ACHN (cell line): ENCODE results near the gene GPR142.
"Not testable (repeated sequence)": the region's sequence is repeated elsewhere in the genome, so short reads cannot be mapped to it uniquely, and the experiment has no call there.

ENCODE experiments used
- DNase-seq: peaks from one replicate; pipeline ENCODE4 v3.0.0-alpha.2; 2015
- in situ Hi-C: cut with HindIII; loops from 2 replicates; pipeline ENCODE4 v1.10.0; 2017; ENCODE audit warnings: low sequenced_read_pairs, low pct_ligation_motif_present, low pct_unique_long_range_greater_than_20kb

Gene GPR142

DNA sequence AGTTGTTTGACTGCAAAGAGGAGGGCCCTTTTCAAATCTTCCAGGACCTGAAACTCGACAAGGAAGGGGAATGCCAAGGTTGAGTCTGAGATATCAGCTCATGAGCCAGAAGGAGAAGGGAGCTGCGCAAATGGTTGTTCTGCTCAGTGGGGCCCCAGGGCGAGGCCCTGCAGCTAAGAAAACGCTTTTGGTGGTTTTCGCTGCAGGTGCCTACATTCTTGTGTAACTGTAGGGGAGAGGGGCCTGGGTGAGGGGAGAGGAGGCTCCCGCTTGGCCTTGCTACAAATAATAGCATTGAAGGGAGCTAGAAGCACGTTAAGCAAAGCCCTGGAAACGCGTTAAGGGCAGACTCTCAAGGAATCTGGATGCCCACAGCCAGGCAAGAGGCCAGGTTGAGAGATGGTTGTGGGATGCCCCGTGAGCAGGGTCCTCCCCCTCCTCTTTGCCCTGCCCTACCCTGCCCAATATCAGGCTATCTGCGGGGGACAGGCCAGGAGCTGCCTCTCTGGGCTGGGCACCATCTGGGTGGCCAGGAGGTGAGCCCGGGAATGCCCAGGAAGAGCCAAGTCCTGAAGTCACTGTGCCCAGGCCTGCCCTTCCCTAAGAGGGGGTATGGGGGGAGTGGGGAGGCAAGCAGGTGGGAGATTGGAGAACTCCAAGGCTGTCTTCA, 21.9 kb downstream of the GPR142 start:
- in situ Hi-C loops = no loop called here
- no peak for DNase-seq

DNA sequence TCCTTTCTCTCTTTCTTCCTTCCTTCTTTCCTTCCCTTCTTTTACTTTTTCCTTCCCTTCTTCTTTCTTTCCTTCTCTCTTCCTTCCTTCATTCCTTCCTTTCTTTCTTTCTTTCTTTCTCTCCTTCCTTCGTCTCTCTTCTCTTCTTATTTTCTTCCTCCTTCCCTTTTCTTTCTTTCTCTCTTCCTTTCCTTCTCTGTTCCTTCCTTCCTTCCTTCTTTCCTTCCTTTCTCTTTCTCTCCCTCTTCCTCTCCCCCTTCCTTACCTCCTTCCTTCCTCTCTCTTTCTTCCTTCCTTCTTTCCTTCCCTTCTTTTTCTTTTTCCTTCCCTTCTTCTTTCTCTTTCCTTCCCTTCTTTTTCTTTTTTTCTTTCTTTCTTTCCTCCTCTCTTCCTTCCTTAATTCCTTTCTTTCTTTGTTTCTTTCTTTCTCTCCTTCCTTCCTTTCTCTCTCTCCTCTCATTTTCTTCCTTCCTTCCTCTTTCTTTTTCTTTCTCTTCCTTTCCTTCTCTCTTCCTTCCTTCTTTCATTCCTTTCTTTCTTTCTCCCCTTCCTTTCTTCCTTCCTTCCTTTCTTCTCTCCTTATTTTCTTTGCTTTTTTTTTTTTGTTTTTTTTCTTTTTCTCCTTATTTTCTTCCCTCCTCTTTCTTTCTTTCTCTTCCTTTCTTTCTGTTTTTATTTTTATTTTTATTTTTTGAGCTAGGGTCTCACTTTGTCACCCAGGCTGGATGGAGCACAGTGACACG, 22.8 kb downstream of the GPR142 start:
- no peak for DNase-seq
- in situ Hi-C loops = no loop called here

DNA sequence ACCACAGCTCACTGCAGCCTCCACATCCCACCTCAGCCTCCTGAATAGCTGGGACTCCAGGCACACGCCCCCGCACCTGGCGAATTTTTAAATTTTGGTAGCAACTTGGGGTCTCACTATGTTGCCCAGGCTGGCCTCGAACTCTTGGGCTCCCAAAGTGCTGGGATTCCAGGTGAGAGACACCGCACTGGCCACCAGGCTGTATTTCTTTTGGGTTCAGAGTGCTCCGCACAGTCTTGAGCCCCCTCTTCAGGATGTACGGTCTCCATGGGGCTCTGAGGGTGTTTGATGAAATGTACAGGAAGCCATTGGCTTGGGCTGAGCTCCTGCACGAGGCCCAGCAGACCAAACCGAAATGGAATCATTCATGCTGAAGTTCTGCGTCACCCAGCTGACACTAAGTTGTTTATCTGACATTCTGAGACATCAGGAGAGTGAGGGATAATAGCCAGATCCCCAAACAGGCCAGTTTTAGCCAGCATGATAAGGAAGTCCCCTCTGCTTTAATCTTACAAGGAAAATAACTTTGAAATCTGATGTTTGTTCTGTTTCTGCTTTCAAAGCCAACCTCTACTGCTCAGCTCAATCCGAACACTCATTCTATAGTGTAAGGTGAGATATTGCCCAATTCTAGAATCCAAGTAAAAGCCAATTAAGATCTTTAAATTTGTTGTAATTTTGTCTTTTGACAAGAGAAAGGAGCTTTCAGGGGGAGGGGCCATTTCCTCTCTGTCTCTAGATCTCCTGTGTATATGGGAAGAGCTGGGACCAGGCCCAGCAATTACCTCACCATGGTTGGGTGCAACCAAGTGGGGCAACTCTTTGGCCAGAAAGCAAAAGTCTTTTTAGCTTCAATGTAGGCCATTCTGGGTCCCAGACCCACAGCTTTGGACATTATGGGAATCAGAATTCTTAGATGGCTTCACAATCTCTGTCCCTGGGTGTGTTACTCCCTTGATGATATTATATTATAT, 23.7 kb downstream of the GPR142 start:
- no peak for DNase-seq

DNA sequence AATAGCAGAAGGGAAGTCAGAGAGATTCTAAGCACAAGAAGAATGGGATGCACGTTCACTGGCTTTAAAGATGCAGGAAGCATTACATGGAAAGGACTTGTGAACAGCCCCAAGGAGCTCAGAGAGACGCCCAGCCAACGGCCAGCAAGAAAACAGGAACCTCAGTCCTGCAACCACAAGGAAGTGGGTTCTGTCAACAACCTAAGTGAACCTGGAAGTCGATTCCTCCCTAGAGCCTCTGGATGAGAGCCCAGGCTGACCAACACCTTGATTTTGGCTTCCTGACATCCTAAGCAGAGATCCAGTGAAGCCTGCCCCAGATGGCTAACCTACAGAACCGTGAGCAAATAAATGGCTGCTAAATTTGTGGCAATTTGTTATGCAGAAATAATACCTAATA, 24.5 kb downstream of the GPR142 start:
- DNase-seq = no peak

More for the DNA sequence above, 23.7 kb downstream of the GPR142 start:
- in situ Hi-C loops = no loop called here

DNA sequence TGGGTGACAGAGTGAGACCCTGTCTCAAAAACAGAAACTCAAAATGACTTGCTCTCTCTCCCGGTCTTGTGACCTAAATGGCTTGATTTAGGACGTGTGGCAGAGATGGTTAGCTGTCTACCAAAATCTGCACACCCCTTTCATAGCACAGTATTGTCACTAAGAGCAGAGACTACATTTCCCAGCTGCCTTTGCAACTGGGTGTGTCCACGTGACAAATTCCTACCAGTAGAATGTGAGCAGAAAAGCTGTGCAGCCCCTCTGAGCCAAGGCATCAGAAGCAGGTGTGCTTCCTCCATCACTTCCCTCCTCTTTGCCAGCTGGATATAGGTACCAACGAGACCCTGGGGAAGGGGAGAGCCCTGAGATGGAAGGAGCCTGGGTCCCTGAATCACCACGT, 25.5 kb downstream of the GPR142 start:
- in situ Hi-C loops = no loop called here
- DNase-seq = no peak

More for the DNA sequence above, 24.5 kb downstream of the GPR142 start:
- in situ Hi-C loops = no loop called here

DNA sequence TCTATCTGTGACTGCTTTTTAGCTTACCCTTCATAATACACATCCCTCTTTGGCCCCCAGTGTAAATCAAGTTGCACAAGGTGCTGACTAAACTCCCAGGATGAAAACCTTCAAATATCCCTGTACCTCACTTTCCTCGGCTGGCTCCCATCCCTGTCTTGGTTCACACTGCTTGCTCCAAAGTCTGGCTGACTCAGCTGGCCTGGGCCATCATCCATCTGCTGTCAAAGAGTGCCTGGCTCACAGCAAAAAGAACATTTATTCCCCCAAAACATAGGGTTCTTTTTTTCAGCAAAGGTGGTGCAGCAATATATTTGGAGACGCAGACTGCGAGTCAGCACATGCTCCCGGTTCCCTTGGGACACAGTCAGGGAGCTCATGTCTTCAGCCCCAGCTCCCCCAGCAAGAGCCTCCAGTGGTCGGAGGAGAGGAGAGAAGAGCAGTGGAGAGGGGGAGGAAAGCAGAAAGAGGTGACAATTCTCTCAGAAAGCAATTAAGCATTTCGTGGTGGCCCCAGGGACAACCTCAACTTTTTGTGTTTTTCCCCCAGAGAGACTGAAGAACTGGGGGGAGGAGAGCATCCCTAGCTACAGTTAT, 26.1 kb downstream of the GPR142 start:
- in situ Hi-C loops = no loop called here
- no peak for DNase-seq

DNA sequence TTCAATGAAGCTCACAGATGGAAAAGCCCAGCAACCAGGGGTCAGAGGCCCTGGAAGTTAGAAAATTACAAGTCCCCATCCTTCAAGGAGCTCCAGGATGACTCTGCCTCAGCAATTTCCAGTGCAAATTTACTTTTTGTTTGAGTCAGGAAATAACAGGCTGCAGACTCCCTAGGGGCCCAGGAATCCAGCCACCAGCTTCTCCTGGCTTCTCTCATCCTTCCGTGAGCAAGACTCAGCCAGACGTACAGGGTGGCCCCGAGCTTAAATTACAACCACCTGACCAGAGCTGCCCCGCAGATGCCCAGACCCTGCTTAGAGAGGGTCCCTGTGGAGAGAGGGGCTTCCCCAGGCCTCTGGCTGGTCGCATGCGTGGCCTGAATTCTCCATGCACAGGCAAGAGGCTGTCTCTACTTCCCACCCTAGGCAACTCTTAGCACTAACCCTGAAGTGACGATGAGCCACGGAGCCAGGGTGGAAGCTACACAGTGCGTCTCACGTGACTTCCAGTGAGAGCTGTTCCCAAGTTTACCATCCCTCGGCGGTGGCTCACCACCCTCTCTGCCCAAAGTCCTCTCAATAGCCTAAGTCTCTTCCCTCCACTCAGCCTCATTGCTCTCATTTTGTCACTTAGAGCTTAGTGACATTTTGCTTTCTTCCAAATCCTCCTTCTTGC, 27.1 kb downstream of the GPR142 start:
- DNase-seq = no peak
- in situ Hi-C loops = no loop called here

DNA sequence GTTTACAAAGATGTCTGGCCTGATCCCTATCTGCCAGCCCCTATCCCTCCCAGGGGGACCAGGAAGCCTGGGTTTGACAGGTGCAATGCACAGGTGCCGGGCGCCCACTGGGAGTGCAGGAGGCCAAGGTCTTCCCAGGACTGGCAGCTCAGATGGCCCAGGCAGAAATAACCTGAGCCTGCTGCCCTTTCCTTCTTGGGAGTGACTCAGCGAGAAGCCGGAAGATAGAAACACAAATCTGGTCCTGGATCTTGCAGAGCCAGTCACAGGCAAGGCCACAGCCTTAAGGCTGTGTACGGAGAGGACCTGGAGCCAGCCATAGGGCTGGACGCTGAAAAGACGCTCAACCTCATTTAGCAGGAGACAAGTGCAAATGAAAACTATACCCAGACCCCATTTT, 27.7 kb downstream of the GPR142 start:
- in situ Hi-C loops = no loop called here
- no peak for DNase-seq

DNA sequence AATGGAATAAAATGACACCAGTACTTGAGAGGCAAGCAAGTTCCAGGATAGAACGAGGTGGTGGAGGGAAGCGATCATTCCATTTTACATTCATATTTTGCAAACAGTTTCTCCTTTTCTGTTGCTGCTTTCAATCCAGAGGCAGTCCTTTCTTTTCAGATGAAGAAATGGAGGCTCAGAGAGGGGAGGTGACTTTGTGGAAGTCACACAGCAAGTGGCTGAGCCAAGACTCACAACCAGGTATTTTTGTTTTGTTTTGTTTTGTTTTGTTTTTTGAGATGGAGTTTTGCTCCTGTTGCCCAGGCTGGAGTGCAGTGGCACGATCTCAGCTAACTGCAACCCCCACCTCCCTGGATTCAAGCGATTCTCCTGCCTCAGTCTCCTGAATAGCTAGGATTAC, 29.3 kb downstream of the GPR142 start:
- in situ Hi-C loops = no loop called here
- DNase-seq = no peak

DNA sequence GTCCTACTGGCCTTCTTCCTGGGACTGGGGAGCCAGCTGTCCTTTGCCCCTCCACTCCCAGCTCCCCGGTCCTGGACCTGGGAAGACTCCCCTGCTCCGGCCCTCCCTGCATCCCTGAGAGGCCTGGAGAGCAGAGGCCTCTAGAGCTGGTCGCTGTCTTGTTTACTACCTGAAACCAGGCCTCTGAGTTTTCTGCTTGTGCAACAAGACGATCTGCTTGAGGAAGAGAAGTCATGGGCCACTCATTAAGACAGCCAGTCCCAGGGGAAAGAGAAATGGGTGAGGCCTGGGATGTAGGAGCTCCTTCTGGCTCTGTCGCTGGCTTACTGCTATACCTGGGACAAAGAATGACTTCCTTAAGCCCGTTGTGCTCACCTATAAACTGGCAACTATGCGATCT, 34.7 kb downstream of the GPR142 start:
- in situ Hi-C loops = no loop called here
- no peak for DNase-seq

DNA sequence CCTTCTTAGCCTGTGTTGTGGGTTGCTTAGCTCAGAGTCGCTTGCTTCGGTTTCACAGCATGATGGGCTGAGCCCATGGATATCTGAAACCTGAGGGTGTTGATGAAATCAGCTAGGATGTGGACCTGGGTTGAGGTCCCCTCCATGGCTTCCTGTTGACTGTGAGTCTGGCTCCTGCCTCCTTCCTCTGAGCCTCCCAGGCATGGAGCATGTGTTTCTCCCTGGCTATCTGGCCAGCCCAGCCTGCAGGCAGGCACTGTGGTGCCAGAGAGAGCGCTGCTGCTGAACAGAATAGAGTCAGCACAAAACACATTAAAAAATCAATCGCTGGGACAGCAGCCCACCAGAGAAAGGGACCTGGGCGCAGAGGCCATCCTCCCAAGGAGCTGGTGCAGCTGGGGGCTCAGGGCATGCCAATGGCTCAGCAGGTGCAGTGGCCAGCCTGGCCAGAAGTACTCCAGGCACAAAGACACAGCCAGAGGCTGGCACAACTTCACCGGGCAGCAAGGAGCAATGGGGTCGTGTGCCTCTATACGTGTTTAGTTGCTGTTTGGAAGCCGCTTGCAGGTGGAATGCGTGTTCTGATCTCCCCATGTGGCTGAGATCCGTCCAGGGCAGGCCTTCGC, 36.3 kb downstream of the GPR142 start:
- in situ Hi-C loops = no loop called here
- DNase-seq = no peak

DNA sequence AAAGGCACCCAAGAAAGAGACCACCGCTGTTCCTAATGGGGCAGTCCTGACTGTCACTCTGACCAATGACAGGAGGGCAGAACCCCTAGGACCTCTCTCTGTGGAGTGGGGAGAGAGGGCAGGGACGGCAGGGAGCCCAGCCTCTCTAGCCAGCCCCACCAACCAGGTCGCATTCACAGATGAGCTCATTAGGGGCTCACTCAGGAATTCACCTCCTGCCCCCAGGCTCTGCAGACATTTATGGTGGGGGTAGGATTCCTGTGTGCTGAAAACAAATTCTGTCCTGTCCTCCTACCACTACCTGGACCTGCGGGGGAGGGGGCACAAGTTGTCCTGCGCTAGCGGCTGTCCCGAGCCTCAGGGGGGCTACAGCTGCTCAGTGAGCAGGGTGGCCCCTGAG, 36.9 kb downstream of the GPR142 start:
- in situ Hi-C loops = no loop called here

DNA sequence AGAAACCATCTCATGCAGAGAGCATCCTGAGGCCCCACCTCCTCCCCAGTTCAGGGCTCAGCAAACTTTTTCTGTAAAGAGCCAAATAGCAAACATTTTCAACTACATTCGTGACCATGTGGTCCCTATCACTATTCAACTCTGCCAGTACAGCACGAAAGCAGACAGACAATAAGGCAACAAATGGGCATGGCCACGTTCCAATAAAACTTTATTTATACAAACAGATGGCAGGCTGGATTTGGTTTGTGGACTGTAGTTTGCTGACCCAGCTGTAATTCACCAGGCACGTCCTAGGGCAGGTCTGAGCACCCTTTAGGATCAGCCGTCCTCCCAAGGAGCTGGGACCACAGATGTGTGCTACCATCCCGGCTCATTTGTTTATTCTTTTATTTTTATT, 37.5 kb downstream of the GPR142 start:
- DNase-seq = no peak

More for the DNA sequence above, 36.9 kb downstream of the GPR142 start:
- DNase-seq = no peak

DNA sequence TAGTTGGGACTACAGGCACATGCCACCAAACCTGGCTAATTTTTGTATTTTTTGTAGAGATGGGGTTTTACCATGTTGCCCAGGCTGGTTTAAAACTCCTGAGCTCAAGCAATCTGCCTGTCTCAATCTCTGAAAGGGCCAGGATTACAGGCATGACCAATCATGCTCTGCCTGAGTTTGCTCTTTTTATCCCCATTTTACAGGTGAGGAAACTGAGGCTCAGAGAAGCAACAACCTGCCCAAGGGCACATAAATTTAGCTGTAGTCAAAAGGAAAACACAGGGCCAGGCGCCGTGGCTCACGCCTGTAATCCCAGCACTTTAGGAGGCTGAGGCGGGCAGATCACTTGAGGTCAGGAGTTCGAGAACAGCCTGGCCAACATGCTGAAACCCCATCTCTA, 38.0 kb downstream of the GPR142 start:
- in situ Hi-C loops, DNase-seq: not testable (repeated sequence)

More for the DNA sequence above, 37.5 kb downstream of the GPR142 start:
- in situ Hi-C loops = no loop called here

DNA sequence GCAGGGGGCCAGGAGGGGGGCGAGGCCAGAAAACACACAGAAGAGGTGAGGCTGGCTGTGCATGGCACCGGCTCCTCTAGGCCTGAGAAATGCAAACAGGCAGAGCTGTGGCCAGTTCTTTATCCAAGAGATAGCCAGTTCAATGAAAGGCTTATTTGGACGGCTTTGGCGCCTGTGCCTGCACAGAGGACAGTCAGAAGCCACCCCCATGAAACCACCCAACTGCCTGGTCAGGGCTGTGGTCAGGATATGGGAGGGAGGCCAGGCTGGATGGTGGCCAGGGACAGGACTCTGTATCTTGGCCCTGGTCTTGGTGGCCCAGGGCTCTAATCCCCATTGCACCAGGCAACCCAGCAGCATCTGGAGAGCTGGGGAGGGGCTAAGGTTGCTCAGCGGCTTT, 40.1 kb downstream of the GPR142 start:
- in situ Hi-C loops = no loop called here
- no peak for DNase-seq

DNA sequence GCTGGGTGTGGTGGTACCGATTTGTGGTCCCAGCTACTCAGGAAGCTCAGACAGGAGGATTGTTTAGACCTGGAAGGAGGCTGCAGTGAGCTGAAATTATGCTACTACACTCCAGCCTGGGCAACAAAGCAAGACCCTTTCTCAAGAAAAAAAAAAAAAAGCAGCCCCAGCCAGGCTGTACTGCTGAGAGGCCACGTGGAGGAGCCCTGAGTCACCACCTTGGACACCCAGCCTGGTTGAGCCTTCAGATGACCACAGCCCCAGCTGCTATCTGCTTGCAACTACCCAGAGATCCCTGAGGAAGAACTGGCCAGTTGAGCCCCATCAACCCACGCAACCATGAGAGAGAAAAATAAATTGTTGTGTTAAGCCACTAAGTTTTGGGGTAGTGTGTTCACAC, 41.0 kb downstream of the GPR142 start:
- peak; percentile 58 for DNase-seq
- in situ Hi-C loops = no loop called here

DNA sequence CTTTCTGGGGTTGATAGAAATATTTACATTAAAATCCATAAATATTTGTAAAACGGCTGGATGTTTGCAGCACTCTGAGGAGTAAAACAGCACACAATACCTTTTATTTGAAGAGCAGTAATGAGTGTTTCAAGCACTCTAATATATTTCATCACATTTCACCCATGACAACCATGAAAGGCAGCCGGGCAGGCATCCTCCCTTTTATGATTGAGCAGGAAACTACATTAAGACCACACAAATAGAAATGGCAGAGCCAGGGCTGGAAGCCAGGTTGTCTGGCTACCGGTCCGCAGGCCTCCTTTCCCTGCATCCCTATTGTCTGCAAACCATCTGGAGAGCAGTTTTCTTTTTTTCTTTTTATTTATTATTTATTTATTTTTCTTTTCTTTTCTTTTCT, 41.5 kb downstream of the GPR142 start:
- in situ Hi-C loops = no loop called here
- DNase-seq = no peak

DNA sequence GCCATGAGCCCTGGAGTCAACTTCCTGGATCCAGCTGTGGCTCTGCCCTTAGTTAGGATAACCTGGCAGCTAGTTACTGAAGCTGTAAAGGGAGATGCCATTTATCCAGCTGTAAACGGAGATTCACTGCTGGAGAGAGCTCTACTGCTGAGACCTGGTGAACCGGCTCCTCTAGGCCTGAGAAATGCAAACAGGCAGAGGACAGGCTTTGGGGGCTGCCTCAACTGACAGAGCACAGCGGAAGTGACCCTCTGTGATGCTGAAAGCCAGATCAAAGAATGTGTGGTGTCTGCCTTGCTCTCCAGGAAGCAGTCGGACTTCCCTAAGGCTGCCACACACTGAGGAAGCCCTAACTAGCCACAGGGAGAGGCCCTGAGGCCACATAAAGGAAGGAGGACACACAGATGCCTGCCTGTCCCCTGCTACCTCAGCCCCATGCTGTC, 42.7 kb downstream of the GPR142 start:
- in situ Hi-C loops = no loop called here
- no peak for DNase-seq
